WTC11 (cell line): ENCODE measurements around the gene PER1.

Experiments
- TF ChIP-seq, protein P1 (sequence below): fragments of 200-600 bp; IDR thresholded peaks from 2 replicates; pipeline ENCODE4 v1.8.0; 2022; ENCODE audit warnings: antibody characterized with exemption
- TF ChIP-seq, protein P2 (sequence below): sonication (generic); formaldehyde crosslinking; IDR thresholded peaks from 2 replicates; pipeline ENCODE4 v1.8.0; 2023; ENCODE audit warnings: mild to moderate bottlenecking, missing genetic modification reagents

DNA sequence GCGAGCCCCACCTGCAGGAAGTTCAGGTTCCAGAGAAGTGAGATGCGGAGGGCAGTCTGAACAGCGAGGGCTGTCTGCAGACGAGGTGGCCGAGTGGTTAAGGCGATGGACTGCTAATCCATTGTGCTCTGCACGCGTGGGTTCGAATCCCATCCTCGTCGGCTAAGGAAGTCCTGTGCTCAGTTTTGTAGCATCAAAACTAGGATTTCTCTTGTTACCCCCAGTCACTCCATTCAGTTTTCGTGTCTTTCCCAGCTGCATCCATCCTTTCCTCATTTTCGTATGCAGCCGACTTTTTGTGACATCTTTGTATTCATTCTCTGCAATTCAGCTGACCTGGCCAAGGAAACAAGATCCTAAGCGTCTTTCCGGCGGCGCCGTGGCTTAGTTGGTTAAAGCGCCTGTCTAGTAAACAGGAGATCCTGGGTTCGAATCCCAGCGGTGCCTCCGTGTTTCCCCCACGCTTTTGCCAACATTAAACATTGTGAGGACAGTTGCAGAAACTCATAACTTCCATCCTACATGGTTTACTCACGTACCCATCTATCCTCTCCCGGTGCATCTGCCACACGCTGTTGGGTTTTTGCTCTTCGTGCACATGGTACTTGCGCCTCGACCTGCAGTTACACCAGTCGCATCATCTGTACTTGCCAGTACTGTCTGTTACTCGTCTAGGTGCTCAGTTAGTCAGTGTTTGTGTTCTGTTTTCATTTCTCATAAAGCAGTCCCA, 34.7 kb upstream of the PER1 start:
- TF ChIP-seq, protein P1, sequence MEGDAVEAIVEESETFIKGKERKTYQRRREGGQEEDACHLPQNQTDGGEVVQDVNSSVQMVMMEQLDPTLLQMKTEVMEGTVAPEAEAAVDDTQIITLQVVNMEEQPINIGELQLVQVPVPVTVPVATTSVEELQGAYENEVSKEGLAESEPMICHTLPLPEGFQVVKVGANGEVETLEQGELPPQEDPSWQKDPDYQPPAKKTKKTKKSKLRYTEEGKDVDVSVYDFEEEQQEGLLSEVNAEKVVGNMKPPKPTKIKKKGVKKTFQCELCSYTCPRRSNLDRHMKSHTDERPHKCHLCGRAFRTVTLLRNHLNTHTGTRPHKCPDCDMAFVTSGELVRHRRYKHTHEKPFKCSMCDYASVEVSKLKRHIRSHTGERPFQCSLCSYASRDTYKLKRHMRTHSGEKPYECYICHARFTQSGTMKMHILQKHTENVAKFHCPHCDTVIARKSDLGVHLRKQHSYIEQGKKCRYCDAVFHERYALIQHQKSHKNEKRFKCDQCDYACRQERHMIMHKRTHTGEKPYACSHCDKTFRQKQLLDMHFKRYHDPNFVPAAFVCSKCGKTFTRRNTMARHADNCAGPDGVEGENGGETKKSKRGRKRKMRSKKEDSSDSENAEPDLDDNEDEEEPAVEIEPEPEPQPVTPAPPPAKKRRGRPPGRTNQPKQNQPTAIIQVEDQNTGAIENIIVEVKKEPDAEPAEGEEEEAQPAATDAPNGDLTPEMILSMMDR: no peak
- TF ChIP-seq, protein P2, sequence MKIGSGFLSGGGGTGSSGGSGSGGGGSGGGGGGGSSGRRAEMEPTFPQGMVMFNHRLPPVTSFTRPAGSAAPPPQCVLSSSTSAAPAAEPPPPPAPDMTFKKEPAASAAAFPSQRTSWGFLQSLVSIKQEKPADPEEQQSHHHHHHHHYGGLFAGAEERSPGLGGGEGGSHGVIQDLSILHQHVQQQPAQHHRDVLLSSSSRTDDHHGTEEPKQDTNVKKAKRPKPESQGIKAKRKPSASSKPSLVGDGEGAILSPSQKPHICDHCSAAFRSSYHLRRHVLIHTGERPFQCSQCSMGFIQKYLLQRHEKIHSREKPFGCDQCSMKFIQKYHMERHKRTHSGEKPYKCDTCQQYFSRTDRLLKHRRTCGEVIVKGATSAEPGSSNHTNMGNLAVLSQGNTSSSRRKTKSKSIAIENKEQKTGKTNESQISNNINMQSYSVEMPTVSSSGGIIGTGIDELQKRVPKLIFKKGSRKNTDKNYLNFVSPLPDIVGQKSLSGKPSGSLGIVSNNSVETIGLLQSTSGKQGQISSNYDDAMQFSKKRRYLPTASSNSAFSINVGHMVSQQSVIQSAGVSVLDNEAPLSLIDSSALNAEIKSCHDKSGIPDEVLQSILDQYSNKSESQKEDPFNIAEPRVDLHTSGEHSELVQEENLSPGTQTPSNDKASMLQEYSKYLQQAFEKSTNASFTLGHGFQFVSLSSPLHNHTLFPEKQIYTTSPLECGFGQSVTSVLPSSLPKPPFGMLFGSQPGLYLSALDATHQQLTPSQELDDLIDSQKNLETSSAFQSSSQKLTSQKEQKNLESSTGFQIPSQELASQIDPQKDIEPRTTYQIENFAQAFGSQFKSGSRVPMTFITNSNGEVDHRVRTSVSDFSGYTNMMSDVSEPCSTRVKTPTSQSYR: 0 out of 2 replicates have a peak, but pooled peaks have one; percentile 75
